HG03103 (cell line): ENCODE results near the gene ENPP3.

Experiments
- ATAC-seq: cut with Tn5 transposase; IDR thresholded peaks from one replicate; pipeline ENCODE4 v1.9.1; 2021; ENCODE audit warnings: low read depth; ENCODE audit not compliant: unreplicated experiment

The ENPP3 gene

DNA sequence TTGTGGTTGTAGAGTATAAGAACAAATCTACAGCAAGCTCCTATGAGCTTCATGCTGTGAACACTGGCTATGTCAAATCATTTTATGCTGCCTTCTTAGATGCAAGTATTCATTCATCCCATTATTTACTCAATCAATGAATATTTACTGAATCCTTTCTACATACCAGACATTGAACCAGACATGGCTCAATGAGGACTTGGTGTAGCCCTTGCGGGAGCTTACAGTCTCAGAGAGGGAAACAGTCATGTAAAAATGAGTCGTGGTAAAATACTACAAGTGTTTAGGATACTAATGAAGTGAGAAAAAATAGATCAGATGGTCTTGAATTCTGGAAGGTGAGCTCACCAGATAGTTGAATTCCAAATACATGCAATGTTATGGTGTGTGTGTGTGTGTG, 125.9 kb downstream of the ENPP3 start:
- no peak for ATAC-seq

DNA sequence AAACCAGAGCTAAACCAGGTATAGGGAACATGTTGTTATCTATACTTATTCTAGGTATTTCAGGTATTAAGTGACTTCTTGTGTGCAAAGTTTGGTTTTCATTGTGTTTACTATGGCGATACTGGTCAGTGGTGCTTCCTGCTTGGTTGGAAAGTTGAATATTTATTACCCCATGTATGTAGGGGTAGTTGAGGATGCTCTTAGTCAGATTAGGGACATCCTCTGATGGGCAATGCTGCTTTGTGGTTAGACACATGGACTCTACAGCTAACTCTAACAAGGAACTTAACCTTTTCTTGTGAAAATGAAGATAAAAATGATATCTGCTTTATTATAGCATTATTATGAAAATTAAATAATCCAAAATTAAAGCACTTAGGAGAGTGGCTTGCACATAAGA, 126.6 kb downstream of the ENPP3 start:
- no peak for ATAC-seq

DNA sequence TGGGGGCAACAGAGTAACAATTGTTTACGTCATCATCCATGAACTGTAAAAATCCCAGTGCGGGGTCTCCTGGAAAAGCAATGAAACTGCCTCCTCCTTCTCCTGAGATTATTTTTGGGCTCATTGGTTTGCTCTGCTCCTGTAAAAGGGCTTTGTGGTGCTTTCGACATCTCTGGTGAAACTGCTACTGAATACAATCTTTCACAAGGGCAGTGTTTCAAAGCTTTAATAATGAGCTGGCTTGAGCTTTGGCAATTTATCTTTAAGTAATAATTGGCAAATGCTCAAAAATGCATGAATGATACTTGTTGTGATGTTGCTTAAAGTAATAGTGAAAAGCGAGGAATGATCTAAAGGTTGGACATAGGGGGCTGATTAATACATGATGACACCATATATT, 127.2 kb downstream of the ENPP3 start:
- no peak for ATAC-seq

DNA sequence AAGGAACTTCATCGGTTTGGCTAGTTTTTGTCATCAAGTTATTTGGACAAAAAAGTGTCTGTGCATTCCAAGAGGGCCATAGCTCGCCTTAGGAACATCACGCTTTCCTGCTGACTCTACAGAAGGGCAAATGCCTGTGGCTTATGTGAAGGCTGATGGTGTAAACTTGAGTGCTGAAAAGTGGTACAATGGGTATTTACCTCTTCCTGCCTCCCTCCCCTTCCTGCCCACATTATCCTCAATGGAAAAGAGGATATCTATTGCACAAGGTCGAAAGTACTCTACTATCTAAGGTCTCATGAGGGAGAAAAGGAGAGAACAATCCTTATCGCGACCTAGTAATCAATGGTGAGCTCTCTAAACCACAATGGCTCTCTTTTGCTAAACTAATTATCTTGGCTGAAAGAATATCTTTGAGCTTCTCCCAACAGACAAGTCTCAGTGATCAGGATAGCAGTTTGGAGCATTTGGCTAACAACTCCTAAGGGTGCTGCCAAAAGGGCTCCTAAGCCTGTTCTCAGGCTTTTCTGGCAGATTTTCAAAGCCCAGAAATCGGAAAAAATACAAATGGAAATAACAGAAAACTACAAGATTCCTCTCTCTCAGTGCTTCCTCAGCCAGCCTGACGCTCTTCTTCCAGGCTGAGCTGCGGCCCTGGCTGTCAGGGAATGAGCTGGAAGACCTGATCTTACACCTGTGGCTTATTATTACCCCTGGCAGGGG, 128.1 kb downstream of the ENPP3 start:
- ATAC-seq, result no peak

DNA sequence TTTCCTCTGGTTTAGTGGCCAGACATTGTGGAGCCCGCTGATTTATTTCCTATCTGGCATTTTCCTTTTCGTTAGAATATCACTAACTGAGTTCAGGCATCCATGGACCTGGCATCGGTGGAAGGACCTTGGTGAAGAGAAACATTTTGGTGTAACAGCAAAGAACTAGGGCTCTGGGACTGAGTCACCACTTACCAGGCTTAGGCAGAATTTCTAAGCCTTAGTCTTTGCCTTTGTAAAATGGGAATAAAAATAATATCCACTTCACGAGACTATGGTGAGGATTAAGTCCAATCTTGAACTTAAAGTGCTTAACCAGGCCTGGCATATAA, 128.7 kb downstream of the ENPP3 start:
- ATAC-seq, result no peak

DNA sequence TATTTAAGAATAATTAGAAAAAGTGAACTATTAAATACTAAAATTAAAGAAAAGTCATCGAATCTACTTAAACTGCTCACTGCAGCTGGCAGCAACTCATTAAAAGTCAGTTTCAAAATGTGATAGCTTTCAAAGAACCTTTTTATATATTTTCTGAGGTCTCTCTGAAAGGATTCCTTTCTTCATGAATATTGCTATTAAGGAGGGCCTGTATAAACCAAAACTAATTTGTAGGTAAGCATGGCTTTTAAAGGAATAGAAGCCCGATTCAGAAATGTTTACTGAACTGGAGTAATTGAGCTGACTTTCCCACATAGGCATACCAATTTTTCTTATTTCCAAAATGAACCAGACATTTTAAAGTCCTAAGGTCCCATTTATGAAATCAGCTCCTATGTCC, 129.5 kb downstream of the ENPP3 start:
- ATAC-seq, result no peak

DNA sequence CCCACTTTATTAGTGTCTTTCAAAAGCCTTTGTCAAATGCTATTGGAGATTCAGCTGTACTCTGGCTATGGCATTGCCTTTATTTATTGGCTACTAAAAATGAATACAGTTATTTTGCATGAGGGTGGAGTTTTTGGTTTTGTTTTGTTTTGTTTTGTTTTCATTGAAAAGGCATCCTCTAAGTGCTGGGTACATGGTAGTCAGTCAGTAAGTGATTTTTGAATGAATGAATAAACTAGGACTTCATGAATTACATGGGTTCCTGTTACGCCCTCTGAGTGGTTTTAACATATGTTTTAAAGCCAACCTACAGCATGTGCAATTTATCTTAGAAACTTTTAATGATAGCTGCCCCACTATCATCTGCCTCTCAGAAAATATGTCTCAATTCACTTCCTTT, 131.9 kb downstream of the ENPP3 start:
- ATAC-seq, result no peak

DNA sequence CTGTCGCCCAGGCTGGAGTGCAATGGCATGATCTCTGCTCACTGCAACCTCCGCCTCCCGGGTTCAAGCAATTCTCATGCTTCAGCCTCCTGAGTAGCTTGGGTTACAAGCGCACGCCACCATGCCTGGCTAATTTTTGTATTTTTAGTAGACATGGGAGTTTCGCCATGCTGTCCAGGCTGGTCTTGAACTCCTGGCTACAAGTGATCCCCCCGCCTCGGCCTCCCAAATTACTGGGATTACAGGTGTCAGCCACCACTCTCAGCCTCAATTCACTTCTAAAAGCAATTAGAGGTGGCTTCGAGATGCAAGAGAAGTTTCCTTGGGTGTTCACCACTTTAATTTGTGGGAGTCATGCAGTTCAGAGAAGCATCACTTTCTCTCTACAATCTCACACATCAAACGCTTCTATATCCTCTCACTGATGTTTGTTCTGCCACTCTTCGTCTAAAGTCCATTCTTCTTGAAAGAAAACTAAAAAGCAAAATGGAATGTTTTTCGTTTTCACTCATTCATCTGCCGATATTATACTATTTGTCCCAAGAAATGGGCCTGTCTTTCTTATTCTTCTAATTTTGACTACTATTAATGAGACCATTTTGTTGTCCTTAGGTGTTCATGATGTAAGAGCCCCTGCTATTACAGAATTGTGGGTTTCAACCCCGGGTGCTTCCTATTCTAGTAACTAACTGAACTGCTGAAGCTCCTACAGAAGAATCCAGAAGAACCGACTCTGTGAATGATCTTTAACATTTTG, 132.5 kb downstream of the ENPP3 start:
- no peak for ATAC-seq

DNA sequence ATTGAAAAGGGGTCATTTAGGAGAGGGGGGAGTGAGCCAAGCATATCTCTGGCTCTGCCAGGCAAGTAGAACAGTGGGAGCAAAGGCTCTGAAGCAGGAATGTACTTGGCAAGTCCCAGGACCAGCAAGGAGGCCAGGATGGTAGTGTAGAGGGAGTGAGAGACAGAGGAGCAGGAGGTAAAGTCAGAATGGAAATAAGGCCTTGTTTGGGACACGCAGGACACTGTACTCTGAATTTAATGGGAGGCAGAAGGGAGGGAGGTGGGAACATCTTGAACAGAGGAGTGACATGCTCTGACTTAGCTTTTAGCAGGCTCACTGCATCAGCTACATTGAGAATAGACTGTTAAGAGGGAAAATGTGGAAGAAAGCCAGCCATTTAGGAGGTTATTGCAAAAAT, 133.7 kb downstream of the ENPP3 start:
- ATAC-seq, result no peak

DNA sequence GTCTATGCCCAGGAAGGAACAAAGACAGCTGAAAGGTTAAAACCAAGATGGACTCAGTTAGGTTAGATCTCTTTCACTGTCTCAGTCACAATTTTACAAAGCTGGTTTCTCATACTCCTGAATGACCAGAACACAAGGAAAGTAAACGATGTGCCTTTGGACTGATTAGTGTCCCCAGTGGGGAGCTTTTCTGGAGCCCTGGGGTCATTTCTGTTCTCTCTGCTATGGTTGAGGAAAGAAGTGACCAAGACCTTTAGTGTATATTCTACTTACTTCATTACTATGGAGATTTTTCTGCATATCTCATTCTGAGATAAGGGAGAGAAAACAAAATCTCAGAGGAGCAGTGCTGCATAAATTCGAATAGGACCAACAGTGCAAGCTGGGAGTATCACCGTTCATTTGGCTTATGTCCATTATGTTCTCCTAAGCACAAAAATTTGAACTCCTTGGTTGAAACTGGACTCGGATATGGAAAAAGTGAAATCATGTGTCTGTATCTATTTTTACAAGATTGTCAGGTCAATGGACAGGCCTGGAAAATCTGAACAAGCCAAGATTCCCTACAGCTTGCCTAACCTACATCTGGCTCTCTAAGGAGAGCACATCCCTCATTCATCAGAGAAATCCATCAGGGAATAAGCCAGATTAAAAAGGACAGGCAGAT, 136.3 kb downstream of the ENPP3 start:
- ATAC-seq, result no peak

DNA sequence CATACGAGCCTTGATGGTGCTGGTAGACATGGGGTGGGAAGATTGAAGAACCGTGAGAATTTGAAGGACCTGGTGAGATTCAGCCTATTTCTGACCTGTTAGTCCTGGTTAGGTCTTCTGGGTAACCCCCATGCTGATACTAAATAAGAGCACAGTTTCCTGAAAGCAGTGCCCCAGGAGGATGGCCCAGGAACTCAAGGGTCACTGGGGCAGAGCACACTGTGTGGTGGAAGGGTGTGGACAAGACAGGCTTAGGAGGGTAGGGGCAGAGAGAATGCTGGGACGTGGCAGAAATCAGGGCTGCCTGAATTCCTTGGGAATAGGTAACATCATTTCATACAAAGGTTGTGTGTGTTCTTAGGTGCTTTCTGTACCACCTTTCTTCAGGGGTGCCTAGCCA, 138.8 kb downstream of the ENPP3 start:
- ATAC-seq, result no peak

DNA sequence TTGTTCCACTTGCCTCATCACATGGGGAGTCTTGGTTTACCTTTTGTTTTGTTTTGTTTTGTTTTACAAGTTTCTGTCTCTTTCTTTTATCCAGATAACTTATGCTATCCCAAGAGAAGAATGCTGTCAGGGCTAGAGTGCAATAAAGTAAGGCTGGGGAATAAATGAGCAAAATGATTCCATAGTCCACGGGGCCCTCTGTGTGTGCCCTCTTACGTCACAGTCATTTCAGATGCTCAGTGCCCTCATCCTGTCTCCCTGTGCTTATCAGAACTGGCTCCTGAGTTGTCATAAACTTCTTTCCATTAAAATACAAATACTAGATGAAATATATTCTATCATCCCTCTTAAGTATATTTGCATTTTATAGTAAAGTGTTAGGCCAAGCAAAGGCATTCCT, 139.9 kb downstream of the ENPP3 start:
- ATAC-seq, result no peak

DNA sequence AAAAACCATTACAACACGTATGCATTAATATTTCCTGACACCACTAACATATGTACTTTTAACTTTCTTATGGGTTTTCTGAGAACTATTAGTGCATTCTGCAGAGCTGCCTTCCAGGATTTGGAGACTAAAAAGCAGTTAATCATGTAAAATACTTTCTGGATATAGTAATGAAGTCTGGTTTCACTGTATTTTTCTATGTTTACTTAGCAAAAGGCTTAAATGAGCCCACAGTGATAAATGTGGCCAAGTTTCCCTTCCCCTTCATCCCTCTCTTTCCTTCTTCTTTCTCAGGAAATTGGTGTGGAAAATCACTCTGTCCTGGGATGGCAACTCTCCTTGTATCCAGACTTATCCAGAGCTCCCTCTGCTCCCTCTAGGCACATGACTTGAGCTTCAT, 141.1 kb downstream of the ENPP3 start:
- no peak for ATAC-seq

DNA sequence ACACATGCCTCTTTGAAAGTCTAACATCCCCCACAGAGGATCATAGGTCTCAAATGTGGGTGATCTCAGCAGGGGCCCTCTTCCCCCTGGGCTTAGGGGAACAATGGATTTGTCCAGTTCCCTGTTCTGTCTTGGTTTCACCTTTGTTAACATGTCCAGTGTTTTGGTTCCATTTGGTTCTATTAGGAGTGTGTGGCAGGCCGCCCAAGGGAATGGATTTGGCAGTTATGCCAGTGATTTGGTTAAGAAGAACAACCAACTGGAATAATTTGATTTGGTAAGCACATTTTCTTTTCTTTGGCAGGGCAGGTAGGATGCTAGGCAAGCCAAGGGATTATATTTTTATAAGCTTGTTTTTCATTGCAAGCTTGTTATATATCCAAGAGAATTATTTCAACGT, 142.2 kb downstream of the ENPP3 start:
- ATAC-seq, result no peak

DNA sequence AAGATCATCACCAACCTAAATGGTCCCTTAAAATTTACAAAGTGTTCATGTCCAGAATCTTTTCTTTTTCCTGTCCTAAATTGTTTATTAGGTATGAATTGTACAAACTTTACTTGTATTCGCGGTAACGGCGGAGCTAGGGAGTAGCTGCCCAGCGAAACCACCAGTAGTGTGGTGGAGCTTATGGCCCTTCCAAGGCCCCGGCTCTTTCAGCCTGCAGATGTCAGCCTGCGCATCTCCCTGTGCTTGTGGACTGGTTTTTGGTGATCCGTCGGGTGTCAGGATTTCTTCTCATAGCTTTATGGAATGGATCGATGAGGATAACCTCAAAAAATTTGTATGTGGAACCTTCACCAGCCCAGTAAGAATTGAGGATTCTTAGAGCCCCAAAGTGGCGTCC, 143.5 kb downstream of the ENPP3 start:
- no peak for ATAC-seq

DNA sequence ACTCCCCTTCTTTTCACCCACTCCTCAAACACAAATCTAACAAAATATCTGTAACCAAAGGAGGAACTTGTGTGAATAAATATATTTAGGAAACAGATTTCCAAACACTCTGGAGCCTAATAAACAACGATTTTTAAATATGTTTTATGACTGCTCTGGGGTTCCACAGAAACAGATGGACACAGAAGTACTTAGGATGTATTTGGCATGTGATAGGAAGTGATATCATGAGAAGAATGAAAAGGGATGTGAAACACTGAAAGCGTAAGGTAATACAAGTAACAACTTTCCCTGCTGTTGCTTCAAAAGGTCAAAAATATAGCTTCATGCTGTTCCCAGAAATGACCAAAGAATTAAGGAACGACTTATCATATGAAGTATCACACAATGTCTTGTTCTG, 144.6 kb downstream of the ENPP3 start:
- ATAC-seq, result no peak

DNA sequence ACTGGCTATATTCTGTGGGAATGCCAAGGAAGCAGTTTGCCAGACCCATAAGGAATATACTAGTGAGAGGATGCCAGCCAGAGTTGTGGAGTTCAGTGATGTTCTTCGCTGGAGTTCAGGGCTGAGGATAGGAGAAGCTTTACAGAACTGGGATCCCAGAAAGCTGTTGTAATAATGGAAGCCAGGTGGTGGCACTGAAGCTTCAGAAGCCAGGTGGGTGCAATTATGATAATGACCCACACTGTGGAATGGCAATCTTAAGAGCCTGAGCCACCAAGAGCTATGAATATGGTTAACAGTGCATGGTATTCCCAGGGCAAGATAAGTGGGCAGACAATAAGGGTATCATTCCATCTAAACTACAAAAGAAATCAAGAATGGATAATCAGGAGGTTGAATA, 145.7 kb downstream of the ENPP3 start:
- no peak for ATAC-seq

DNA sequence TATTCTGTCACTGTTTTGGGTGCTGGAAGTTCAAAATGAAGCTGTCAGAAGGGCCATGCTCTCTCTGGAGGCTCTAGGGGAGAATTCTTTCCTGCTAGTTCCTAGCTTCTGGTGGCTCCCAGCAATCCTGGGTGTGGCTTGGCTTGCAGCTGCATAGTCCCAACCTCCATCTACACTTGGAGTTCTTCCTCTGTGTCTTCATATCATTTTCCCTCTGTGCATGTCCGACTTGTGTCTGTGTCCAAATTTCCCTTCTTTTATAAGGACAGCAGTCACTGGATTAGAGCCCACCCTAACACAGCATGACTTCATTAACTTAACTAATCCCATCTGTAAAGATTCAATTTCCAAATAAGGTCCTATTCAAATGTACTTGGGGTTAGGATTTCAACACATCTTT, 147.5 kb downstream of the ENPP3 start:
- ATAC-seq, result no peak

DNA sequence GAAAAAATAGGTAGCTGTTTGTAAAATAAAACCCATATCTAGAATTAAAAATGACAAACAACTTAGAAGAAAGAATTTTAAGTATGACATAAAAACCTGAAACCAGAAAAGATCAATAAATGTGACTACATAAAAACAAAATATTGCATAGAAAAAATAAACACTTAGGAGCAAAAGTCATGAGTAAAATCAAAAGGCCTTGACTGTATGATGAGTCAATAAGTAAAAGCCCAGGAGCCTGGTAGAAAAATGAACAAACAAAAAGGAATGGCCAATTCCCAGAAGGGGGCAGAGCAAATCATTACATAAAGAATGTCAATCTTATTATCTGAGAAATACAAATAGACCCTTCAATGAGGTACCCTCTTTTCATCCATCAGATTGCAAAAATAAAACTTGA, 150.0 kb downstream of the ENPP3 start:
- ATAC-seq, result no peak

DNA sequence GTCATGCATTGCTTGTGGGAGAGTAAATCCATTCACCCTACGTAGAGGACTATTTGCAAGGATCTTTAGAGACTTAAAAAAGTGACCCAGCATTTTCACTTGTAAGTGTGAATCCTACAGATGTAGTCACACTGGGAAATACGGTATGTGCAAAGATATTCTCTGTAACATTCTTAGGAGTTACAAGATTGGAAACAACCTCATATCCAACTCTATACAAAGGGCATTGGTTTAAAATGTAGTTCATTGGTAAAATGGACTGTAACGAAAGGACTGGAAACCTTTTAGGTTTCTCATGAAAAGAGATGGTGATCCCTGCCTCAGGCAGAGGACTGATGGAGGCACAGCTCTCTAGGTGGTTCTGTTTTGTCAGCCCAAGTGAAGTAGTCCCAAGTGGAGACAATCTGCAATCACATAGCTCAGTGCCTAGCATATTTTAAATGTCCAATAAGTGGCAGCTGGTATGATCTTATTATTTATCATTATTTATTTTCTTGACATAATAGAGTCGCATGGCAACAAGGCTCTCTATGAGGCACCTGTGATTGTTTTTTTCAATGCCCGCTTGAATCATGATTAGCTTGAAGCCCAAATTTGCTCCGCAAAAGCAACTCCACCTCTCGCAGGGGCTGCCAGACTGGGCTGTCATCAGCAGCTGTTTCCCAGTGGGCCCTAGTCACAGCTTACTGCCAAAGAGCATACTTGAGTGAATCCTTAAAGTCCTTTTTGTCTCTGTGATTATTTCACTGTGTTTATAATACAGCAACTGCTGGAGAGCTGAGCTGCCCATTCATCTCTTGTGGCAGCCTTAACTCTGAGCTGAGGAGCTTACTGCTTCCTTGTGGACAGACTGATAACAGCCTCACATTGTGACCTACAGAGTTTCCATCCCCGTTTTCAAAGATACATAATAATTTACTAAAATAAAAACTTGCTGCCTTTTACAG, 150.9 kb downstream of the ENPP3 start:
- no peak for ATAC-seq

DNA sequence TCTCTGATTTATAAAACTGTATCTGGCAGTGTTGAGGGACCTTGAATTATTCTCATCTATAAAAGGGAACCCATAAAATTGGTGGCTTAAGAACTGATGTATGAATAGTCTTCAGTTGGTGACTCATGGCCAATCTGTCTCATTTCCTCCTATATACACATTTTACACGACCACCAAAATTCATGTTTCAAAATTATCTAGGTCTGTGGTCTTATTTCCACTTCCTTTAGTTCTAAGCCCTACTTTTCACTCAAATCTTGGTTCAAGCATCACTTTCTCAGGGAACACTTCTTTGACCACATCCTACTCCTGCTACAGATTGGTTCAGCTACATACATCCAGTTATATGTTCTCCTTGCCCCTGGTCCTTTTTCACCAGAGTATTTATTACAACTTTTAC, 152.1 kb downstream of the ENPP3 start:
- ATAC-seq, result no peak
